Upper lobe of right lung (tissue), 1 donor: ENCODE data around the gene TM9SF2. TPM values are rescaled to one million over a fixed set of nuclear protein-coding genes. Genes with fewer than 3 reads are reported as not detected.

ENCODE experiments used
- ATAC-seq: fragments of 200-7000 bp; cut with Tn5 transposase; one replicate; pipeline ENCODE4 v1.9.1; 2020; ENCODE audit warnings: mild to moderate bottlenecking, moderate library complexity
- DNase-seq: peaks from one replicate; pipeline ENCODE4 v3.0.0-alpha.2; 2020
- H3K27ac ChIP-seq: fragments of 200-600 bp; one replicate; pipeline ENCODE4 v1.8.0; 2022
- H3K27me3 ChIP-seq: fragments of 200-600 bp; one replicate; pipeline ENCODE4 v1.8.0; 2022; ENCODE audit warnings: mild to moderate bottlenecking
- H3K36me3 ChIP-seq: fragments of 200-600 bp; one replicate; pipeline ENCODE4 v1.8.0; 2022
- H3K4me1 ChIP-seq: fragments of 200-600 bp; one replicate; pipeline ENCODE4 v1.8.0; 2022
- H3K4me3 ChIP-seq: fragments of 200-600 bp; one replicate; pipeline ENCODE4 v1.8.0; 2022; ENCODE audit warnings: mild to moderate bottlenecking
- H3K9me3 ChIP-seq: fragments of 200-600 bp; one replicate; pipeline ENCODE4 v1.8.0; 2022
- CTCF ChIP-seq: fragments of 200-600 bp; IDR thresholded peaks from one replicate; pipeline ENCODE4 v1.8.0; 2022; ENCODE audit warnings: antibody characterized with exemption
- intact Hi-C: fragments of 100-400 bp; cut with DNase I; formaldehyde crosslinking; loops from one replicate; pipeline ENCODE4 v1.11.0; 2022
- total RNA-seq: library from RNA; stranded (reverse); fragmentation: NEBNext Ultra II Directional; extraction: Animal tissue kit (Norgen Biotek cat#: 25700); gene quantifications from one replicate; pipeline ENCODE4 v1.2.1, GENCODE V29; 2021
- donor health status: DM: no; HTN: yes; CAD: no; lungs with severe emphysema.

The TM9SF2 gene
- total RNA-seq, 1 donor from 2014 or later = 132 TPM

DNA sequence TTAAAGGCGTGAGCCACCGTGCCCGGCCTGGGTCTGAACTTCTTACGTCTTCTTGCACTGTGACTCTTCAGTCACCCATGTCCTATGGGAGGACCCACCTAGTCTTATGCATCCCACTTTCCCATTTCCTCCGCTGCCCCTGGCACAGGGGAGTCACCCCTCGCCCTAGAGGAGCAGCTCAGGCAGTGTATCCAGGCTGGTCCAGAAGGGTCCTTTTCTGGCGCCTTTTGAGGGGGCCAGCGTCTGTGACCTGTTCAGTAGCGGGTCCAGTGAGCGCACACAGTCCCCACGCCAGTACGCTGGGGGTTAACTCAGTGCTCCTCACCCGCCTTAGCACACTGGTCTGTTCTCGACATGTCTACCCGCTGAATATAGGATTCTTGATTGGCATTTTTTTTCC lies 107.1 kb downstream of the TM9SF2 start:
- no peak overlapping the region for H3K4me3 ChIP-seq
- intact Hi-C loops = no loop called here
- H3K27me3 ChIP-seq = no peaks in the 10 kb centered on the region
- no peak overlapping the region for H3K27ac ChIP-seq
- ATAC-seq (no peak), DNase-seq (no peak)
- no peaks in the 10 kb centered on the region for H3K9me3 ChIP-seq
- H3K36me3 ChIP-seq = no peaks in the 10 kb centered on the region
- H3K4me1 ChIP-seq = peaks cover 15% of the 10 kb centered on the region
- no peak for TF ChIP-seq CTCF

DNA sequence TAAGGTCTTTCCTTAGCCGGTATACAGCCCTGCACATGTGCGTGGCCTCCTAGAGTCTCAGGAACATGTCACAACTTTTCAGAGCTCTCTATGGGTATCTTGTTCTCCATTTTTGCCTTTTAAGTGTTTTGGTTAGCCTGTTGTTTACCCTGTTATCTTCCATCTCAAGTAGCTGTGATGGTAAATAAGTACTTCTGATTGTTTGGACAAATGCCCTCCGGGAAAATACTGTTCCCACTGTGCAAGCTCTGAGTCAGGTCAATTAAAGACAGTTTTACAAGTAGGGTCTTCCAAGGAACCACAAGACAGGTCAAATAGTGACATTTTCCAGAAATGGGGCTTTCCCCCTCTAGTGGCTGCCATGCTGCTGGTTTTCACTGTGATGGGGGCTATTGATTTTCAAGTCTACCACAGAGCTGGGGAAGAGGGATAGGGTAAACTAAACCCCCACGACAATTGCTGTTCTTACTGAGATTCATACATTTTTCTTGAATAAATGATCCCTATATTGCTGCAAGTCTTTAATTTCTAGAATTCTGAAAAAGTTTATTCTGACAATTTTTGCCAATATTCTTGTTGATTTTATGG lies 109.5 kb downstream of the TM9SF2 start:
- TF ChIP-seq CTCF = peak; percentile 6
- Histone ChIP-seq H3K4me1 (peaks cover 12% of the 10 kb centered on the region), H3K36me3 (no peaks in the 10 kb centered on the region), H3K27me3 (no peaks in the 10 kb centered on the region), H3K4me3 (no peak overlapping the region), H3K9me3 (no peaks in the 10 kb centered on the region), H3K27ac (no peak overlapping the region)
- ATAC-seq (no peak), DNase-seq (no peak)
- intact Hi-C loops = no loop called here

Other genes starting within 250 kb of the TM9SF2 start
- 0.58 TPM for gene GPR18, start 243.1 kb upstream of the TM9SF2 start, total RNA-seq
- 13.6 TPM for gene GPR183, start 194.1 kb upstream of the TM9SF2 start, total RNA-seq
- 4.3 TPM for gene CLYBL, start 105.2 kb downstream of the TM9SF2 start, total RNA-seq